ENCODE measurements around the gene PSMA2.

PSMA2 gene

GRCh38 chr7:42931834-42932651 is at the start of gene PSMA2, which contains the start of gene MRPL32:
TSS of gene PSMA2 (minus strand) at chr7:42932174. CDS start at chr7:42932158, 16 bp downstream.
TSS of gene MRPL32 (plus strand) at chr7:42932376. CDS start at chr7:42932387, 11 bp downstream.
- peak; percentile 98 for DNase-seq

- no peak for DNase-seq
Observed at GRCh38 chr7:42981601-42982000, 49.6 kb upstream of the PSMA2 start.

GRCh38 chr7:42980514-42980913 is 48.5 kb upstream of the PSMA2 start:
- no peak for DNase-seq

- DNase-seq: no peak
Observed at GRCh38 chr7:42980084-42980483, 48.1 kb upstream of the PSMA2 start.

GRCh38 chr7:42978496-42978895 is 46.5 kb upstream of the PSMA2 start:
- DNase-seq: no peak

GRCh38 chr7:42976371-42976770 is 44.4 kb upstream of the PSMA2 start:
- DNase-seq: no peak

- no peak for DNase-seq
Observed at GRCh38 chr7:42972699-42973500, 40.9 kb upstream of the PSMA2 start.

GRCh38 chr7:42967391-42967790 is 35.4 kb upstream of the PSMA2 start:
- DNase-seq: no peak

GRCh38 chr7:42964849-42965805 is 33.2 kb upstream of the PSMA2 start:
- no peak for DNase-seq

GRCh38 chr7:42964293-42964692 is 32.3 kb upstream of the PSMA2 start:
- no peak for DNase-seq

GRCh38 chr7:42961170-42961569 is 29.2 kb upstream of the PSMA2 start:
- DNase-seq: no peak

- no peak for DNase-seq
Observed at GRCh38 chr7:42960762-42961161, 28.8 kb upstream of the PSMA2 start.

GRCh38 chr7:42959549-42959948 is 27.6 kb upstream of the PSMA2 start:
- no peak for DNase-seq

- no peak for DNase-seq
Observed at GRCh38 chr7:42956062-42956461, 24.1 kb upstream of the PSMA2 start.

- no peak for DNase-seq
Observed at GRCh38 chr7:42953994-42954393, 22.0 kb upstream of the PSMA2 start.

GRCh38 chr7:42952328-42952727 is 20.4 kb upstream of the PSMA2 start:
- no peak for DNase-seq

GRCh38 chr7:42950417-42950816 is 18.4 kb upstream of the PSMA2 start:
- no peak for DNase-seq

- DNase-seq: no peak
Observed at GRCh38 chr7:42947521-42947920, 15.5 kb upstream of the PSMA2 start.

- no peak for DNase-seq
Observed at GRCh38 chr7:42946627-42946950, 14.6 kb upstream of the PSMA2 start.

GRCh38 chr7:42945821-42946626 is 14.1 kb upstream of the PSMA2 start:
- no peak for DNase-seq

- peak; percentile 73 for DNase-seq
Observed at GRCh38 chr7:42940985-42941847, 9.2 kb upstream of the PSMA2 start.
